Aorta (tissue), 5 donors: ENCODE results near the gene RTL1. TPM values are rescaled to one million over a fixed set of nuclear protein-coding genes. Genes with fewer than 3 reads are reported as not detected.

Experiments
- ATAC-seq: fragments of 200-7000 bp; cut with Tn5 transposase; one replicate; pipeline ENCODE4 v1.9.1; 2022; ENCODE audit warnings: moderate library complexity; ENCODE audit not compliant: low FRiP score
- DNase-seq, 2 donors: peaks; one replicate each; pipeline ENCODE4 v3.0.0-alpha.2; 2020
- H3K27ac ChIP-seq, 2 donors: one replicate each; pipeline ENCODE4 v1.5.1; 2013; ENCODE audit warnings: low read length in 2 of 2, mild to moderate bottlenecking in 2 of 2, moderate library complexity in 2 of 2, control low read depth in 1 of 2, inconsistent platforms in 1 of 2, low read depth in 1 of 2
- H3K27me3 ChIP-seq, 2 donors: one replicate each; pipeline ENCODE4 v1.6.1; 2013; ENCODE audit warnings: control low read depth in 1 of 2, low read length in 1 of 2, mild to moderate bottlenecking in 1 of 2, moderate library complexity in 1 of 2; ENCODE audit not compliant: insufficient read depth in 2 of 2, control insufficient read depth in 1 of 2
- H3K36me3 ChIP-seq, 2 donors: one replicate each; pipeline ENCODE4 v1.6.1; 2013; ENCODE audit warnings: control low read depth in 1 of 2, low read length in 1 of 2, mild to moderate bottlenecking in 1 of 2; ENCODE audit not compliant: insufficient read depth in 2 of 2, control insufficient read depth in 1 of 2
- H3K4me1 ChIP-seq, 2 donors: one replicate each; pipeline ENCODE4 v1.6.1; 2013; ENCODE audit warnings: low read length in 2 of 2, control low read depth in 1 of 2, mild to moderate bottlenecking in 1 of 2, moderate library complexity in 1 of 2; ENCODE audit not compliant: insufficient read depth in 2 of 2, control insufficient read depth in 1 of 2
- H3K4me3 ChIP-seq, 2 donors: one replicate each; pipeline ENCODE4 v1.5.1; 2013; ENCODE audit warnings: low read length in 2 of 2, control low read depth in 1 of 2, mild to moderate bottlenecking in 1 of 2
- H3K9me3 ChIP-seq: one replicate; pipeline ENCODE4 v1.6.1; 2013; ENCODE audit warnings: mild to moderate bottlenecking, low read length; ENCODE audit not compliant: control insufficient read depth
- WGBS, 2 donors: extraction: QIAGEN DNeasy Blood & Tissue Kit; methylation state at CpG; one replicate each; pipeline ENCODE4 v1.1.7; 2013; 5-methylcytosine and 5-hydroxymethylcytosine counted together
- intact Hi-C, 2 donors: fragments of 100-400 bp; cut with DNase I; formaldehyde crosslinking; loops; one replicate each; pipeline versions ENCODE4 v1.14.2 to v1.15.0; 2022
- polyA plus RNA-seq, 2 donors: library from polyadenylated mRNA; stranded (reverse); fragments of 200-250 nt; gene quantifications; one replicate each; pipeline ENCODE4 v1.2.3, GENCODE V29; 2013
- total RNA-seq, 2 donors: library from RNA; stranded (reverse); fragmentation: NEBNext Ultra II Directional; extraction: Animal tissue kit (Norgen Biotek cat#: 25700); gene quantifications; one replicate each; pipeline ENCODE4 v1.2.1, GENCODE V29; 2021
- donor health status: healthy with polysubstance abuse.
- donor health status: Bipolar disorder and iron deficiency.
- donor health status: DM: no; HTN: no; CAD: no.
- donor health status: DM: no; HTN: no; CAD: no.
- donor health status: DM: yes; HTN: yes; CAD: no.

Gene RTL1
- total and polyA plus RNA-seq, 4 donors: not detected

- peak in 1 of 2 donors; percentile 68 for DNase-seq
- intact Hi-C loops: no loop called here
- no peaks in the 10 kb centered on the region for H3K27me3 ChIP-seq
- WGBS, 2 donors: 56 to 62% methylated on average over 15 of the region's 15 CpGs
- no peak for ATAC-seq
- H3K4me1 ChIP-seq: no peaks in the 10 kb centered on the region
- no peak overlapping the region for H3K4me3 ChIP-seq
- H3K27ac ChIP-seq: no peak overlapping the region
- H3K9me3 ChIP-seq: no peaks in the 10 kb centered on the region
- no peaks in the 10 kb centered on the region for H3K36me3 ChIP-seq
Observed at GRCh38 chr14:100900837-100901390, 2.6 kb downstream of the RTL1 start.

GRCh38 chr14:100899884-100900771 lies 3.4 kb downstream of the RTL1 start:
- Histone ChIP-seq H3K4me3 (no peak overlapping the region), H3K9me3 (no peaks in the 10 kb centered on the region), H3K27ac (no peak overlapping the region), H3K4me1 (no peaks in the 10 kb centered on the region), H3K27me3 (no peaks in the 10 kb centered on the region), H3K36me3 (no peaks in the 10 kb centered on the region)
- peak in 1 of 2 donors; percentile 52 for DNase-seq
- WGBS, 2 donors: 29 to 34% methylated on average over 19 of the region's 19 CpGs
- peak; percentile 39 for ATAC-seq
- intact Hi-C loops: no loop called here

- no peaks in the 10 kb centered on the region for H3K36me3 ChIP-seq
- no peak overlapping the region for H3K27ac ChIP-seq
- ATAC-seq (peak; percentile 31), DNase-seq (peak in 1 of 2 donors; percentile 53)
- H3K27me3 ChIP-seq: no peaks in the 10 kb centered on the region
- H3K4me3 ChIP-seq: no peak overlapping the region
- peaks cover 1% of the 10 kb centered on the region for H3K9me3 ChIP-seq
- intact Hi-C loops: no loop called here
- no peaks in the 10 kb centered on the region for H3K4me1 ChIP-seq
- WGBS, 2 donors: 42 to 45% methylated on average over 21 of the region's 21 CpGs
Observed at GRCh38 chr14:100898935-100899883, 4.3 kb downstream of the RTL1 start.

- Histone ChIP-seq H3K4me1 (no peaks in the 10 kb centered on the region), H3K27me3 (no peaks in the 10 kb centered on the region)
Observed at GRCh38 chr14:100898465-100898864, 5.1 kb downstream of the RTL1 start.

GRCh38 chr14:100896369-100897060 lies 7.0 kb downstream of the RTL1 start:
- H3K36me3 ChIP-seq: no peaks in the 10 kb centered on the region
- 55% methylated on average over 22 of the region's 22 CpGs for WGBS, 2 donors
- no peak overlapping the region for H3K27ac ChIP-seq
- H3K9me3 ChIP-seq: peaks cover 1% of the 10 kb centered on the region
- no peaks in the 10 kb centered on the region for H3K27me3 ChIP-seq
- ATAC-seq: no peak
- intact Hi-C loops: no loop called here
- DNase-seq: peak in 1 of 2 donors; percentile 53
- no peak overlapping the region for H3K4me3 ChIP-seq
- H3K4me1 ChIP-seq: no peaks in the 10 kb centered on the region

More at GRCh38 chr14:100898465-100898864, 5.1 kb downstream of the RTL1 start:
- Histone ChIP-seq H3K27ac (no peak overlapping the region), H3K4me3 (no peak overlapping the region), H3K9me3 (peaks cover 1% of the 10 kb centered on the region), H3K36me3 (no peaks in the 10 kb centered on the region)
- intact Hi-C loops: no loop called here
- DNase-seq (peak in 1 of 2 donors; percentile 37), ATAC-seq (no peak)
- WGBS, 2 donors: 51 to 52% methylated on average over 11 of the region's 11 CpGs

- no peak for ATAC-seq
- Histone ChIP-seq H3K9me3 (peaks cover 1% of the 10 kb centered on the region), H3K27me3 (no peaks in the 10 kb centered on the region), H3K4me3 (no peak overlapping the region), H3K27ac (no peak overlapping the region), H3K4me1 (no peaks in the 10 kb centered on the region), H3K36me3 (no peaks in the 10 kb centered on the region)
- intact Hi-C loops: no loop called here
- peak in 1 of 2 donors; percentile 51 for DNase-seq
- WGBS, 2 donors: 80 to 81% methylated on average over 6 of the region's 6 CpGs
Observed at GRCh38 chr14:100895411-100895810, 8.1 kb downstream of the RTL1 start.

GRCh38 chr14:100894416-100894815 lies 9.1 kb downstream of the RTL1 start:
- no peaks in the 10 kb centered on the region for H3K36me3 ChIP-seq
- H3K27me3 ChIP-seq: no peaks in the 10 kb centered on the region
- H3K9me3 ChIP-seq: peaks cover 1% of the 10 kb centered on the region
- no peak overlapping the region for H3K27ac ChIP-seq
- intact Hi-C loops: no loop called here
- DNase-seq: peak in 1 of 2 donors; percentile 25
- H3K4me1 ChIP-seq: no peaks in the 10 kb centered on the region
- H3K4me3 ChIP-seq: no peak overlapping the region
- 90 to 91% methylated on average over 6 of the region's 6 CpGs for WGBS, 2 donors
- ATAC-seq: no peak

GRCh38 chr14:100893760-100894159 lies 9.8 kb downstream of the RTL1 start:
- H3K27me3 ChIP-seq: no peaks in the 10 kb centered on the region
- no peak for ATAC-seq
- no peaks in the 10 kb centered on the region for H3K4me1 ChIP-seq
- WGBS, 2 donors: 89 to 91% methylated on average over 11 of the region's 11 CpGs
- H3K36me3 ChIP-seq: no peaks in the 10 kb centered on the region
- H3K9me3 ChIP-seq: peaks cover 1% of the 10 kb centered on the region
- no peak overlapping the region for H3K27ac ChIP-seq
- H3K4me3 ChIP-seq: no peak overlapping the region
- intact Hi-C loops: no loop called here
- peak in 1 of 2 donors; percentile 44 for DNase-seq
